HEK293 (cell line): Measurements from ENCODE around the gene MIF.

Experiments used
- EGR2 ChIP-seq: fragments of 450-650 bp; formaldehyde crosslinking; IDR thresholded peaks from 2 replicates; pipeline ENCODE4 v1.5.1; 2016; ENCODE audit warnings: low read depth, missing biosample characterization, missing genetic modification characterization
- GLI4 ChIP-seq: fragments of 450-650 bp; formaldehyde crosslinking; IDR thresholded peaks from 2 replicates; pipeline ENCODE4 v1.5.1; 2016; ENCODE audit warnings: missing biosample characterization, missing genetic modification characterization
- MYNN ChIP-seq: fragments of 450-650 bp; formaldehyde crosslinking; IDR thresholded peaks from 2 replicates; pipeline ENCODE4 v1.5.1; 2016; ENCODE audit warnings: missing biosample characterization, missing genetic modification characterization, borderline replicate concordance
- PRDM1 ChIP-seq: fragments of 450-650 bp; formaldehyde crosslinking; IDR thresholded peaks from 2 replicates; pipeline ENCODE4; 2016; ENCODE audit warnings: missing biosample characterization, missing genetic modification characterization
- SALL2 ChIP-seq: fragments of 450-650 bp; formaldehyde crosslinking; IDR thresholded peaks from 2 replicates; pipeline ENCODE4 v1.5.0; 2017; ENCODE audit warnings: missing biosample characterization, mild to moderate bottlenecking, missing genetic modification characterization, borderline replicate concordance
- SCRT2 ChIP-seq: fragments of 450-650 bp; formaldehyde crosslinking; IDR thresholded peaks from 2 replicates; pipeline ENCODE4 v1.5.1; 2016; ENCODE audit warnings: missing biosample characterization, missing genetic modification characterization
- SP7 ChIP-seq: fragments of 450-650 bp; formaldehyde crosslinking; IDR thresholded peaks from 2 replicates; pipeline ENCODE4 v1.5.1; 2016; ENCODE audit warnings: missing biosample characterization, missing genetic modification characterization
- TRIM28 ChIP-seq: IDR thresholded peaks from 2 replicates; pipeline ENCODE4 v1.6.1; 2011; ENCODE audit warnings: low read length, control low read depth, borderline replicate concordance
- ZBTB8A ChIP-seq: fragments of 450-650 bp; formaldehyde crosslinking; IDR thresholded peaks from 2 replicates; pipeline ENCODE4 v1.5.1; 2016; ENCODE audit warnings: missing biosample characterization, missing genetic modification characterization
- ZEB2 ChIP-seq: fragments of 450-650 bp; formaldehyde crosslinking; IDR thresholded peaks from 2 replicates; pipeline ENCODE4 v1.5.1; 2016; ENCODE audit warnings: missing biosample characterization, missing genetic modification characterization
- ZFP41 ChIP-seq: fragments of 450-650 bp; formaldehyde crosslinking; IDR thresholded peaks from 2 replicates; pipeline ENCODE4 v1.5.1; 2016; ENCODE audit warnings: missing biosample characterization, missing genetic modification characterization, borderline replicate concordance
- ZNF10 ChIP-seq: fragments of 450-650 bp; formaldehyde crosslinking; IDR thresholded peaks from 2 replicates; pipeline ENCODE4 v1.5.1; 2017; ENCODE audit warnings: missing biosample characterization, missing genetic modification characterization
- ZNF24 ChIP-seq: fragments of 450-650 bp; formaldehyde crosslinking; IDR thresholded peaks from 2 replicates; pipeline ENCODE4 v1.5.1; 2016; ENCODE audit warnings: missing biosample characterization, missing genetic modification characterization
- ZNF350 ChIP-seq: fragments of 450-650 bp; formaldehyde crosslinking; IDR thresholded peaks from 2 replicates; pipeline ENCODE4 v1.5.0; 2017; ENCODE audit warnings: missing biosample characterization, mild to moderate bottlenecking, missing genetic modification characterization
- ZNF354C ChIP-seq: fragments of 450-650 bp; formaldehyde crosslinking; IDR thresholded peaks from 2 replicates; pipeline ENCODE4 v1.5.1; 2016; ENCODE audit warnings: missing biosample characterization, missing genetic modification characterization, low read depth, borderline replicate concordance
- ZNF391 ChIP-seq: fragments of 450-650 bp; formaldehyde crosslinking; IDR thresholded peaks from 2 replicates; pipeline ENCODE4 v1.5.1; 2016; ENCODE audit warnings: low read depth, missing biosample characterization, missing genetic modification characterization, borderline replicate concordance
- ZNF404 ChIP-seq: fragments of 450-650 bp; formaldehyde crosslinking; IDR thresholded peaks from 2 replicates; pipeline ENCODE4 v1.5.1; 2017; ENCODE audit warnings: missing biosample characterization, missing genetic modification characterization
- ZNF530 ChIP-seq: fragments of 450-650 bp; formaldehyde crosslinking; IDR thresholded peaks from 2 replicates; pipeline ENCODE4 v1.5.1; 2016; ENCODE audit warnings: low read depth, missing biosample characterization, missing genetic modification characterization
- ZNF548 ChIP-seq: fragments of 450-650 bp; formaldehyde crosslinking; IDR thresholded peaks from 2 replicates; pipeline ENCODE4 v1.5.1; 2016; ENCODE audit warnings: missing biosample characterization, missing genetic modification characterization
- ZNF610 ChIP-seq: fragments of 450-650 bp; formaldehyde crosslinking; IDR thresholded peaks from 2 replicates; pipeline ENCODE4 v1.5.1; 2016; ENCODE audit warnings: missing biosample characterization, missing genetic modification characterization, borderline replicate concordance
- ZNF626 ChIP-seq: fragments of 450-650 bp; sonication (Bioruptor Pico); formaldehyde crosslinking; IDR thresholded peaks from 2 replicates; pipeline ENCODE4 v1.5.1; 2018; ENCODE audit warnings: missing biosample characterization, missing genetic modification characterization, inconsistent platforms
- ZNF654 ChIP-seq: fragments of 450-650 bp; formaldehyde crosslinking; IDR thresholded peaks from 2 replicates; pipeline ENCODE4 v1.5.1; 2016; ENCODE audit warnings: low read depth, missing biosample characterization, missing genetic modification characterization
- ZNF677 ChIP-seq: fragments of 450-650 bp; IDR thresholded peaks from 2 replicates; pipeline ENCODE4 v1.5.0; 2018; ENCODE audit warnings: missing biosample characterization, mild to moderate bottlenecking, missing genetic modification characterization, moderate library complexity
- TF ChIP-seq, protein P1 (sequence below): fragments of 450-650 bp; formaldehyde crosslinking; IDR thresholded peaks from 2 replicates; pipeline ENCODE4; 2016; ENCODE audit warnings: missing biosample characterization, missing genetic modification characterization
- TF ChIP-seq, protein P2 (sequence below): fragments of 450-650 bp; formaldehyde crosslinking; IDR thresholded peaks from 2 replicates; pipeline ENCODE4 v1.5.1; 2016; ENCODE audit warnings: missing biosample characterization, missing genetic modification characterization
- TF ChIP-seq, protein P3 (sequence below): fragments of 450-650 bp; formaldehyde crosslinking; IDR thresholded peaks from 2 replicates; pipeline ENCODE4 v1.5.1; 2016; ENCODE audit warnings: missing biosample characterization, missing genetic modification characterization
- TF ChIP-seq, protein P4 (sequence below): fragments of 450-650 bp; formaldehyde crosslinking; IDR thresholded peaks from 2 replicates; pipeline ENCODE4 v1.5.1; 2016; ENCODE audit warnings: missing biosample characterization, missing genetic modification characterization
- TF ChIP-seq, protein P5 (sequence below): fragments of 450-650 bp; formaldehyde crosslinking; IDR thresholded peaks from 2 replicates; pipeline ENCODE4 v1.5.1; 2016; ENCODE audit warnings: missing biosample characterization, missing genetic modification characterization
- TF ChIP-seq, protein P6 (sequence below): fragments of 450-650 bp; formaldehyde crosslinking; IDR thresholded peaks from 2 replicates; pipeline ENCODE4 v1.5.1; 2017; ENCODE audit warnings: missing biosample characterization, missing genetic modification characterization
- TF ChIP-seq, protein P7 (sequence below): fragments of 450-650 bp; formaldehyde crosslinking; optimal IDR thresholded peaks from 2 replicates; pipeline ENCODE3; 2016; ENCODE audit warnings: missing biosample characterization, mild to moderate bottlenecking, missing genetic modification characterization

The MIF gene

DNA sequence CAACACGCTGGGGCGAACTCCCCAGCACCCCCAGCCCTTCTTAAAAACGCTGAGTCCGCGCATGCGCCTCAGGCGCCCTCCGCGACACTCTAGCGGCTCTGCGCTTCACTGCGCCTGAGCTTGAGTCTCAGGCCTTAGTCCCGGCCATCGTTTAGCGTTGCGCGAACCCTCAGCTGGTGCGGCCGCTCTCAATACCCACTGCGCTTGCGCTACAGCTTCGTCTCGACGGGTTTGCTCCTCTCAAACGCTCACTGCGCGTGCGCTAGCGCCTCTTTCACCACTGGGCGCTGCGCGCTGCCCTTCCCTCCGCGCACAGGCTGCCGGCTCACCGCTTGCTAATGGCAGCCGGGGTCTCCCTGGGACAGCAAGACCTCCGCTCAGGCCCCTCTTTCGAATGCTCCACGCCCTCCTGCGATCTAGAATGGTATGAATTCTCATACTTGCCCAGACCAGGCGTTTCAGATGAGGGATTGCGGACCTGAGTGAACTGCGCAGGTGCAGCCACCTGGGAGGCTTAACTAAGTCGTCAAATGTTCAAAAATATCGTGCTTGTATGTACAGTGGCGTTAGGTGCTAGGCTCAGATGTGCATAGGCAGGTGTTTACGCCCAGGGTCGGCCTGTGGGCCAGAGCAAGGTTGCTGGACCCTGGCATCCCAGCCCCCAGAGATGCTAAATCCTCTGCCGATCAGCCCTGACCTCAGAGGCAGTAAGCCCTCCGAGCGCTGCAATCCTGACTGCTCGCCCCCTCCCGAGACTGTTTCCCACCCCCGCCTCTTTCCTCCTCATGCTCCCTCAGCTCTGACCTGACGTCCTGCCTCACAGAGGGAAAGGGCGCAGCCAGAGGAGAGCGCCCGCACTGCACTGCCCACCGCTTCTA, 36.3 kb upstream of the MIF start, which contains the start of gene SLC2A11 (continued):
- TF ChIP-seq, protein P1, sequence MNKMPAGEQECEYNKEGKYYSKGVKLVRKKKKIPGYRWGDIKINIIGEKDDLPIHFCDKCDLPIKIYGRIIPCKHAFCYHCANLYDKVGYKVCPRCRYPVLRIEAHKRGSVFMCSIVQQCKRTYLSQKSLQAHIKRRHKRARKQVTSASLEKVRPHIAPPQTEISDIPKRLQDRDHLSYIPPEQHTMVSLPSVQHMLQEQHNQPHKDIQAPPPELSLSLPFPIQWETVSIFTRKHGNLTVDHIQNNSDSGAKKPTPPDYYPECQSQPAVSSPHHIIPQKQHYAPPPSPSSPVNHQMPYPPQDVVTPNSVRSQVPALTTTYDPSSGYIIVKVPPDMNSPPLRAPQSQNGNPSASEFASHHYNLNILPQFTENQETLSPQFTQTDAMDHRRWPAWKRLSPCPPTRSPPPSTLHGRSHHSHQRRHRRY (tag by site-specific recombination) = no peak
- no peak for TF ChIP-seq MYNN
- TF ChIP-seq, protein P2, sequence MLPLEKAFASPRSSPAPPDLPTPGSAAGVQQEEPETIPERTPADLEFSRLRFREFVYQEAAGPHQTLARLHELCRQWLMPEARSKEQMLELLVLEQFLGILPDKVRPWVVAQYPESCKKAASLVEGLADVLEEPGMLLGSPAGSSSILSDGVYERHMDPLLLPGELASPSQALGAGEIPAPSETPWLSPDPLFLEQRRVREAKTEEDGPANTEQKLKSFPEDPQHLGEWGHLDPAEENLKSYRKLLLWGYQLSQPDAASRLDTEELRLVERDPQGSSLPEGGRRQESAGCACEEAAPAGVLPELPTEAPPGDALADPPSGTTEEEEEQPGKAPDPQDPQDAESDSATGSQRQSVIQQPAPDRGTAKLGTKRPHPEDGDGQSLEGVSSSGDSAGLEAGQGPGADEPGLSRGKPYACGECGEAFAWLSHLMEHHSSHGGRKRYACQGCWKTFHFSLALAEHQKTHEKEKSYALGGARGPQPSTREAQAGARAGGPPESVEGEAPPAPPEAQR (tag by site-specific recombination) = no peak
- no peak for TF ChIP-seq ZEB2 (tag by site-specific recombination)
- TF ChIP-seq ZNF610 (tag by site-specific recombination) = no peak; the same call in 1 of the 2 replicates
- TF ChIP-seq, protein P3, sequence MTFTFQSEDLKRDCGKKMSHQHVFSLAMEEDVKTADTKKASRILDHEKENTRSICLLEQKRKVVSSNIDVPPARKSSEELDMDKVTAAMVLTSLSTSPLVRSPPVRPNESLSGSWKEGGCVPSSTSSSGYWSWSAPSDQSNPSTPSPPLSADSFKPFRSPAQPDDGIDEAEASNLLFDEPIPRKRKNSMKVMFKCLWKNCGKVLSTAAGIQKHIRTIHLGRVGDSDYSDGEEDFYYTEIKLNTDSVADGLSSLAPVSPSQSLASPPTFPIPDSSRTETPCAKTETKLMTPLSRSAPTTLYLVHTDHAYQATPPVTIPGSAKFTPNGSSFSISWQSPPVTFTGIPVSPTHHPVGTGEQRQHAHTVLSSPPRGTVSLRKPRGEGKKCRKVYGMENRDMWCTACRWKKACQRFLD (tag by site-specific recombination) = no peak
- TF ChIP-seq ZNF350 (tag by site-specific recombination) = no peak
- TF ChIP-seq ZNF354C = no peak
- TF ChIP-seq ZNF654 = no peak
- TF ChIP-seq SP7 = no peak
- TF ChIP-seq ZFP41 (tag by site-specific recombination) = no peak
- no peak for TF ChIP-seq ZNF530 (tag by site-specific recombination)
- no peak for TF ChIP-seq ZNF404 (tag by site-specific recombination)
- TF ChIP-seq, protein P4, sequence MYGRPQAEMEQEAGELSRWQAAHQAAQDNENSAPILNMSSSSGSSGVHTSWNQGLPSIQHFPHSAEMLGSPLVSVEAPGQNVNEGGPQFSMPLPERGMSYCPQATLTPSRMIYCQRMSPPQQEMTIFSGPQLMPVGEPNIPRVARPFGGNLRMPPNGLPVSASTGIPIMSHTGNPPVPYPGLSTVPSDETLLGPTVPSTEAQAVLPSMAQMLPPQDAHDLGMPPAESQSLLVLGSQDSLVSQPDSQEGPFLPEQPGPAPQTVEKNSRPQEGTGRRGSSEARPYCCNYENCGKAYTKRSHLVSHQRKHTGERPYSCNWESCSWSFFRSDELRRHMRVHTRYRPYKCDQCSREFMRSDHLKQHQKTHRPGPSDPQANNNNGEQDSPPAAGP = 0 out of 2 replicates have a peak, but pooled peaks have one; percentile 20
- TF ChIP-seq, protein P5, sequence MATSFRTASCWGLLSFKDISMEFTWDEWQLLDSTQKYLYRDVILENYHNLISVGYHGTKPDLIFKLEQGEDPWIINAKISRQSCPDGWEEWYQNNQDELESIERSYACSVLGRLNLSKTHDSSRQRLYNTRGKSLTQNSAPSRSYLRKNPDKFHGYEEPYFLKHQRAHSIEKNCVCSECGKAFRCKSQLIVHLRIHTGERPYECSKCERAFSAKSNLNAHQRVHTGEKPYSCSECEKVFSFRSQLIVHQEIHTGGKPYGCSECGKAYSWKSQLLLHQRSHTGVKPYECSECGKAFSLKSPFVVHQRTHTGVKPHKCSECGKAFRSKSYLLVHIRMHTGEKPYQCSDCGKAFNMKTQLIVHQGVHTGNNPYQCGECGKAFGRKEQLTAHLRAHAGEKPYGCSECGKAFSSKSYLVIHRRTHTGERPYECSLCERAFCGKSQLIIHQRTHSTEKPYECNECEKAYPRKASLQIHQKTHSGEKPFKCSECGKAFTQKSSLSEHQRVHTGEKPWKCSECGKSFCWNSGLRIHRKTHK (tag by site-specific recombination) = no peak
- TF ChIP-seq ZNF24 (tag by site-specific recombination) = peak; percentile 48; the same call in 1 of the 2 replicates
- TF ChIP-seq SALL2 = no peak
- no peak for TF ChIP-seq SCRT2 (tag by site-specific recombination)
- TF ChIP-seq ZBTB8A (tag by site-specific recombination) = peak; percentile 44; the same call in 1 of the 2 replicates
- no peak for TF ChIP-seq ZNF677 (tag by site-specific recombination)
- TF ChIP-seq ZNF391 (tag by site-specific recombination) = 0 out of 2 replicates have a peak, but pooled peaks have one; percentile 19
- TF ChIP-seq, protein P6, sequence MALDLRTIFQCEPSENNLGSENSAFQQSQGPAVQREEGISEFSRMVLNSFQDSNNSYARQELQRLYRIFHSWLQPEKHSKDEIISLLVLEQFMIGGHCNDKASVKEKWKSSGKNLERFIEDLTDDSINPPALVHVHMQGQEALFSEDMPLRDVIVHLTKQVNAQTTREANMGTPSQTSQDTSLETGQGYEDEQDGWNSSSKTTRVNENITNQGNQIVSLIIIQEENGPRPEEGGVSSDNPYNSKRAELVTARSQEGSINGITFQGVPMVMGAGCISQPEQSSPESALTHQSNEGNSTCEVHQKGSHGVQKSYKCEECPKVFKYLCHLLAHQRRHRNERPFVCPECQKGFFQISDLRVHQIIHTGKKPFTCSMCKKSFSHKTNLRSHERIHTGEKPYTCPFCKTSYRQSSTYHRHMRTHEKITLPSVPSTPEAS = no peak
- TF ChIP-seq TRIM28 = peak; percentile 46; the same call in 1 of the 2 replicates
- TF ChIP-seq ZNF626 (tag by site-specific recombination) = no peak
- 0 out of 2 replicates have a peak, but pooled peaks have one; percentile 45 for TF ChIP-seq ZNF10 (tag by site-specific recombination)
- TF ChIP-seq, protein P7, sequence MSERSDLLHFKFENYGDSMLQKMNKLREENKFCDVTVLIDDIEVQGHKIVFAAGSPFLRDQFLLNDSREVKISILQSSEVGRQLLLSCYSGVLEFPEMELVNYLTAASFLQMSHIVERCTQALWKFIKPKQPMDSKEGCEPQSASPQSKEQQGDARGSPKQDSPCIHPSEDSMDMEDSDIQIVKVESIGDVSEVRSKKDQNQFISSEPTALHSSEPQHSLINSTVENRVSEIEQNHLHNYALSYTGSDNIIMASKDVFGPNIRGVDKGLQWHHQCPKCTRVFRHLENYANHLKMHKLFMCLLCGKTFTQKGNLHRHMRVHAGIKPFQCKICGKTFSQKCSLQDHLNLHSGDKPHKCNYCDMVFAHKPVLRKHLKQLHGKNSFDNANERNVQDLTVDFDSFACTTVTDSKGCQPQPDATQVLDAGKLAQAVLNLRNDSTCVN = peak; percentile 84
- TF ChIP-seq GLI4 (tag by site-specific recombination) = no peak
- TF ChIP-seq EGR2 = peak; percentile 77
- TF ChIP-seq ZNF548 (tag by site-specific recombination) = no peak
- TF ChIP-seq PRDM1 = no peak
